Measurements from ENCODE around the gene DPY19L3.

DPY19L3 gene

GRCh38 chr19:32359581-32359980 is 46.0 kb upstream of the DPY19L3 start:
- peaks cover 96% of the 10 kb centered on the region for H3K36me3 ChIP-seq (ENCODE audit: insufficient read depth, low read length)
- H3K79me2 ChIP-seq (ENCODE audit: insufficient read depth, low read length), result peaks cover 72% of the 10 kb centered on the region
- H3K9ac ChIP-seq (ENCODE audit: low read depth, low read length), result no peak overlapping the region
- no peaks in the 10 kb centered on the region for H3K9me3 ChIP-seq (ENCODE audit: insufficient read depth, low read length, severe bottlenecking)
- H4K20me1 ChIP-seq (ENCODE audit: insufficient read depth, low read length), result peaks cover 34% of the 10 kb centered on the region
- no peak for DNase-seq
- no peaks in the 10 kb centered on the region for H3K4me1 ChIP-seq (ENCODE audit: insufficient read depth, low read length)
- no peak overlapping the region for H3K27ac ChIP-seq (ENCODE audit: low read length)
- no peak overlapping the region for H3K4me2 ChIP-seq (ENCODE audit: insufficient read depth, low read length)
- H2AFZ ChIP-seq (ENCODE audit: low read depth, low read length), result no peak overlapping the region
- no peak for TF ChIP-seq EZH2 (IDR thresholded peaks at IDR 0.05; ENCODE audit: borderline replicate concordance, low read depth, low read length, severe bottlenecking)
- no peak for TF ChIP-seq CTCF (IDR thresholded peaks at IDR 0.05; ENCODE audit: borderline replicate concordance, extremely low read depth, low read length, poor library complexity, severe bottlenecking)
- no peak for ATAC-seq (ENCODE audit: insufficient read depth, low read depth)
- no peak overlapping the region for H3K4me3 ChIP-seq (ENCODE audit: low read depth in 1 of 2, low read length in 2 of 2)
- H3K27me3 ChIP-seq (ENCODE audit: insufficient read depth, low read length, poor library complexity), result no peaks in the 10 kb centered on the region

GRCh38 chr19:32361574-32362317 is 43.8 kb upstream of the DPY19L3 start:
- H3K4me3 ChIP-seq (ENCODE audit: low read depth in 1 of 2, low read length in 2 of 2), result no peak overlapping the region
- no peaks in the 10 kb centered on the region for H3K4me1 ChIP-seq (ENCODE audit: insufficient read depth, low read length)
- no peaks in the 10 kb centered on the region for H3K9me3 ChIP-seq (ENCODE audit: insufficient read depth, low read length, severe bottlenecking)
- no peaks in the 10 kb centered on the region for H3K27me3 ChIP-seq (ENCODE audit: insufficient read depth, low read length, poor library complexity)
- no peak for ATAC-seq (ENCODE audit: insufficient read depth, low read depth)
- H3K79me2 ChIP-seq (ENCODE audit: insufficient read depth, low read length), result peaks cover 80% of the 10 kb centered on the region
- H3K9ac ChIP-seq (ENCODE audit: low read depth, low read length), result no peak overlapping the region
- no peak overlapping the region for H3K27ac ChIP-seq (ENCODE audit: low read length)
- DNase-seq, result no peak
- no peak for TF ChIP-seq CTCF (IDR thresholded peaks at IDR 0.05; ENCODE audit: borderline replicate concordance, extremely low read depth, low read length, poor library complexity, severe bottlenecking)
- TF ChIP-seq EZH2 (IDR thresholded peaks at IDR 0.05; ENCODE audit: borderline replicate concordance, low read depth, low read length, severe bottlenecking), result no peak
- peaks cover 90% of the 10 kb centered on the region for H3K36me3 ChIP-seq (ENCODE audit: insufficient read depth, low read length)
- no peak overlapping the region for H2AFZ ChIP-seq (ENCODE audit: low read depth, low read length)
- peaks cover 41% of the 10 kb centered on the region for H4K20me1 ChIP-seq (ENCODE audit: insufficient read depth, low read length)
- H3K4me2 ChIP-seq (ENCODE audit: insufficient read depth, low read length), result no peak overlapping the region

- H3K4me2 ChIP-seq (ENCODE audit: insufficient read depth, low read length), result no peak overlapping the region
- no peak for TF ChIP-seq CTCF (IDR thresholded peaks at IDR 0.05; ENCODE audit: borderline replicate concordance, extremely low read depth, low read length, poor library complexity, severe bottlenecking)
- TF ChIP-seq EZH2 (IDR thresholded peaks at IDR 0.05; ENCODE audit: borderline replicate concordance, low read depth, low read length, severe bottlenecking), result no peak
- no peak overlapping the region for H3K9ac ChIP-seq (ENCODE audit: low read depth, low read length)
- peaks cover 86% of the 10 kb centered on the region for H3K79me2 ChIP-seq (ENCODE audit: insufficient read depth, low read length)
- peaks cover 90% of the 10 kb centered on the region for H3K36me3 ChIP-seq (ENCODE audit: insufficient read depth, low read length)
- H3K4me1 ChIP-seq (ENCODE audit: insufficient read depth, low read length), result no peaks in the 10 kb centered on the region
- H3K27me3 ChIP-seq (ENCODE audit: insufficient read depth, low read length, poor library complexity), result no peaks in the 10 kb centered on the region
- DNase-seq, result no peak
- H3K4me3 ChIP-seq (ENCODE audit: low read depth in 1 of 2, low read length in 2 of 2), result no peak overlapping the region
- no peak overlapping the region for H2AFZ ChIP-seq (ENCODE audit: low read depth, low read length)
- ATAC-seq (ENCODE audit: insufficient read depth, low read depth), result no peak
- no peaks in the 10 kb centered on the region for H3K9me3 ChIP-seq (ENCODE audit: insufficient read depth, low read length, severe bottlenecking)
- H3K27ac ChIP-seq (ENCODE audit: low read length), result no peak overlapping the region
- H4K20me1 ChIP-seq (ENCODE audit: insufficient read depth, low read length), result peaks cover 46% of the 10 kb centered on the region
Measured at GRCh38 chr19:32362318-32362691, 43.3 kb upstream of the DPY19L3 start.
